ENCODE measurements around the gene SLC22A4.

SLC22A4 gene

GRCh38 chr5:132259069-132259851 is 34.9 kb upstream of the SLC22A4 start:
- DNase-seq (ENCODE audit: low spot score in 2 of 2): no peak
- H3K4me3 Mint-ChIP-seq: no peak overlapping the region
- ATAC-seq (ENCODE audit: low read depth): no peak
- H3K27me3 Mint-ChIP-seq: peaks cover 13% of the 10 kb centered on the region
- H3K9me3 Mint-ChIP-seq: no peaks in the 10 kb centered on the region
- no peaks in the 10 kb centered on the region for H3K4me1 Mint-ChIP-seq
- H3K27ac Mint-ChIP-seq: no peak overlapping the region
- H3K36me3 Mint-ChIP-seq: no peaks in the 10 kb centered on the region

DNA sequence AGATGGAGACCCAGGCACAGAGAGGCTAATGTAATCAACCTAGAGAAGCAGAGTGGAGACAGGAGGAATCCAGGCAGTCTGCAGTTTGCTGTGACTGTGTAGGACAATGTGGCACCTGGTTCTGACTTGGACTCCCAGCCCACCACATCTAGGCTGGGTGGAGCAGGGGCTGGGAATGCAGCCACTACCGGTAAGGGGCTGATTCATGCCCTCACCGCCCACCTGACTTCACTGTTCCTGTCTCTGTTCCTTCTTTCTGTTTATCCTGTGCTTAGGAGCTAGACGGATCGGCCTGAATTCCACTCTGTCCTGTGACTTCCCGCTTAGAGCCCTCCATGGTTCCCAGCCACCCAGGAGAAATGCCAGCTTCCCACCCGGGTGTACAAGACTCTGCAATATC is 34.1 kb upstream of the SLC22A4 start:
- no peak overlapping the region for H3K4me3 Mint-ChIP-seq
- no peaks in the 10 kb centered on the region for H3K36me3 Mint-ChIP-seq
- H3K4me1 Mint-ChIP-seq: no peaks in the 10 kb centered on the region
- no peak for DNase-seq (ENCODE audit: low spot score in 2 of 2)
- H3K9me3 Mint-ChIP-seq: no peaks in the 10 kb centered on the region
- ATAC-seq (ENCODE audit: low read depth): no peak
- no peak overlapping the region for H3K27ac Mint-ChIP-seq
- peaks cover 10% of the 10 kb centered on the region for H3K27me3 Mint-ChIP-seq

- no peak for DNase-seq (ENCODE audit: low spot score in 2 of 2)
- H3K4me3 Mint-ChIP-seq: no peak overlapping the region
- H3K36me3 Mint-ChIP-seq: no peaks in the 10 kb centered on the region
- ATAC-seq (ENCODE audit: low read depth): no peak
- no peak overlapping the region for H3K27ac Mint-ChIP-seq
- no peaks in the 10 kb centered on the region for H3K4me1 Mint-ChIP-seq
- H3K27me3 Mint-ChIP-seq: peaks cover 9% of the 10 kb centered on the region
- H3K9me3 Mint-ChIP-seq: no peaks in the 10 kb centered on the region
These were observed 33.3 kb upstream of the SLC22A4 start for GRCh38 chr5:132260714-132261551.

GRCh38 chr5:132261881-132262845 is 32.0 kb upstream of the SLC22A4 start:
- Mint-ChIP-seq H3K4me3 (no peak overlapping the region), H3K36me3 (no peaks in the 10 kb centered on the region), H3K9me3 (no peaks in the 10 kb centered on the region), H3K27me3 (peaks cover 2% of the 10 kb centered on the region), H3K27ac (no peak overlapping the region), H3K4me1 (no peaks in the 10 kb centered on the region)
- no peak for ATAC-seq (ENCODE audit: low read depth)
- no peak for DNase-seq (ENCODE audit: low spot score in 2 of 2)

DNA sequence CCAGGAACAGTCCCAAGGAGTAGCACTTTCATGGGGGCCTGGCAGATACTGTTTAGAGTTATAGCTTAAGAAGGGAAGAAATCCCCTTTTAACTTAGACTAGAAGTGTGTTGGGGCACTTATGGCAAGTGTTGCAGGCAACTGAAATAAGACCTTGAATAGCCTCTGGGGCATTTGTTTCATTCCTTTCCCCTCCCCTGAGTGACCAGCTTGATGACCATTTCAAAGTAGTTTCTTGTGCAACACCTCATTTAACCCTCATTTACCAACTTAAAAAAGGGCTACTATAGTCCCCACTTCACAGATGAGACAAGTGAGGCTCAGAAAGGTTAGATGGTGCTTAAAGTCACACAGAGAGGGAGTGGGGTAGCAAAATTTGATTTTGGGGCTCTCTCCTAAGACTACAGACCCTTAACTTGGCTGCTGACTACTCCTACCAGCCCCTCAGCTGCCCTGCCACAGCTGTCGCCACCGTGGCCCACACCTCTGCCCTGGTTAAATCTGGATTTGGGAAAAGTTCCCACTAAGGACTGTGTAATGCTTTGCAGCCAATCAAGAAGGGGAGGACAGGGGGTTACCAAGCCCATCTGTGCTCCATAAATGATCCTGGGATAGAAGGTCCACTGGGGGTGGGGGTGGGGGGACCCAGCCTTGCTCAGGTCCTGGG is 31.2 kb upstream of the SLC22A4 start:
- ATAC-seq (ENCODE audit: low read depth): no peak
- peaks cover 2% of the 10 kb centered on the region for H3K27me3 Mint-ChIP-seq
- no peak overlapping the region for H3K4me3 Mint-ChIP-seq
- H3K4me1 Mint-ChIP-seq: no peaks in the 10 kb centered on the region
- H3K27ac Mint-ChIP-seq: no peak overlapping the region
- no peaks in the 10 kb centered on the region for H3K9me3 Mint-ChIP-seq
- no peaks in the 10 kb centered on the region for H3K36me3 Mint-ChIP-seq
- DNase-seq (ENCODE audit: low spot score in 2 of 2): no peak

DNA sequence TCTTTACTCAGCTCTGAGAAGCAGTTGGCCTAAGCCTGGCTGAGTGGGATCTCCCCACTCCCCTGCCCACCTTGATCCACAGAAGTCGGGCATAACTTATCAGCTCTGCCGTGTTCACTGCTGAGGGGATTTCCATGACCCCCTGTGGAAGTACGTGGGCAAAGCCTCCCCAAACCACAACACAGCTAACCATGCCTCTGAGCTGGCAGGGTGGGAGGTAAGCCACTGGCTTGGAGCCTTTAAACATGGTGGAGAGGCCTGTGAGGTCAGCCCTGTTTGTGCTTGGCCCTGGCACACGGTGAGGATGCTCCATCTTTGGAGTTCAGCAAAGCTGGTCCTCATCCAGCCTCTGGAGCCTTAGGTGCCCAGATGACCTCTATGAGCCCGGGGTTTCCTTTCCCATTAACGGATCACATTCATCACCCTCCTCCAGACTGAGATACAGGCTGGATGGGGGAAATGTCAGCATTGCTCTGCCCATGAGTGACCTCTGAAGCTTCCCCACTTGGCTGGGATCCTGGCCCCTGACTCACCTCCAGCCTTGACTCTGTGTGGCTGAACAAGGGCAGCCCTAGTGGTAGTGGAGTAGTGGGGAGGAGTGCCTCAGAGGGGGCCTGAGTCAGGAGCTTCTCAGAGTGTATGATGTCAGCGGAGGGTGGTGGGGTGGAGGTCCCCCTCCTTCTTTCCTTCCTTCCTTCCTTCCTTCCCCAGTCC is 30.5 kb upstream of the SLC22A4 start:
- Mint-ChIP-seq H3K4me1 (no peaks in the 10 kb centered on the region), H3K4me3 (no peak overlapping the region), H3K27ac (no peak overlapping the region), H3K9me3 (no peaks in the 10 kb centered on the region), H3K27me3 (peaks cover 2% of the 10 kb centered on the region), H3K36me3 (no peaks in the 10 kb centered on the region)
- DNase-seq (ENCODE audit: low spot score in 2 of 2): no peak
- ATAC-seq (ENCODE audit: low read depth): peak; percentile 34

GRCh38 chr5:132264546-132265335 is 29.5 kb upstream of the SLC22A4 start:
- H3K27me3 Mint-ChIP-seq: peaks cover 2% of the 10 kb centered on the region
- H3K27ac Mint-ChIP-seq: no peak overlapping the region
- no peaks in the 10 kb centered on the region for H3K36me3 Mint-ChIP-seq
- H3K4me1 Mint-ChIP-seq: no peaks in the 10 kb centered on the region
- DNase-seq (ENCODE audit: low spot score in 2 of 2) (no peak), ATAC-seq (ENCODE audit: low read depth) (no peak)
- no peaks in the 10 kb centered on the region for H3K9me3 Mint-ChIP-seq
- no peak overlapping the region for H3K4me3 Mint-ChIP-seq

- DNase-seq (ENCODE audit: low spot score in 2 of 2) (no peak), ATAC-seq (ENCODE audit: low read depth) (no peak)
- H3K4me3 Mint-ChIP-seq: no peak overlapping the region
- no peaks in the 10 kb centered on the region for H3K9me3 Mint-ChIP-seq
- H3K27ac Mint-ChIP-seq: no peak overlapping the region
- peaks cover under 1% of the 10 kb centered on the region for H3K27me3 Mint-ChIP-seq
- no peaks in the 10 kb centered on the region for H3K36me3 Mint-ChIP-seq
- H3K4me1 Mint-ChIP-seq: no peaks in the 10 kb centered on the region
These were observed 28.7 kb upstream of the SLC22A4 start for GRCh38 chr5:132265336-132266030.

DNA sequence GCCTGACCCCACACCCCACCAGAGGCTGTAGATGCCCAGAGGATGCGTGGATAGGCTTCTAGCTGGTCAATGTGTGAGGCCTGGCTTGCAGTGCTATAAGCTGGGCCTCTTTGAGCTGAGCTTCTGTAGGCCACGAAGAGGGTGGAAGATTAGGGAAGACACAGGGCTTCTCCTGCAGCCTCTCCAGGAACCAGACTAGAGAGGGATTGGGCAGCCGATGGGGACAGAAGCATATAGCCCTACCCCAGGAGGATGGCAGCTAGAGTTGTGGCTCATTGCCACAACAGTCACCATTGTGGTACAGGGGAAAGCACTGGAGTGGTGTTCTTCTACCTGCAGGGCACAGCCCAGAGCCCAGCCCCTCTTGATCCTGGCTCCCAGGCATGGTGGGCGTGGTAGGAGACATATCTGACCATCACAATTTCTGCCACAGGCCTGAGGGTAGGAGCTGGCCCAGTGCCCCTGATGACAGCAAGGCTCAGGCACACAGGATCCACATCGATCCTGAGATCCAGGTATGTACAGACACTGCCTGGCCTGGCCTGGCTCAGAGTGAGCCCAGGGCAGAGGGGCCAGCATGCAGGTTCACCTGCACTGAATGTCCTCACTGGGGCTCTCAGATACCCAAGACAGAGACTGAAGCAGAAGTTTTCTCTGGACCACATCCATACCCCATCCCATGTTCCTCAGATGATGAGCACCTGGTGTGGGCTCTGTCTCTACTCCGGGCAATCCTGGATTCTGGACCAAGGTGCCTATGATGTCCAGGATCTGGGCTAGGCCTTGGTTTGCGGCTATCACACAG is 28.0 kb upstream of the SLC22A4 start:
- Mint-ChIP-seq H3K36me3 (no peaks in the 10 kb centered on the region), H3K4me3 (no peak overlapping the region), H3K27ac (no peak overlapping the region), H3K9me3 (no peaks in the 10 kb centered on the region), H3K27me3 (no peaks in the 10 kb centered on the region), H3K4me1 (peaks cover 4% of the 10 kb centered on the region)
- DNase-seq (ENCODE audit: low spot score in 2 of 2) (no peak), ATAC-seq (ENCODE audit: low read depth) (no peak)

GRCh38 chr5:132266836-132267160 is 27.4 kb upstream of the SLC22A4 start:
- ATAC-seq (ENCODE audit: low read depth): no peak
- H3K27ac Mint-ChIP-seq: no peak overlapping the region
- peaks cover 4% of the 10 kb centered on the region for H3K4me1 Mint-ChIP-seq
- H3K36me3 Mint-ChIP-seq: no peaks in the 10 kb centered on the region
- H3K9me3 Mint-ChIP-seq: no peaks in the 10 kb centered on the region
- DNase-seq (ENCODE audit: low spot score in 2 of 2): no peak
- H3K4me3 Mint-ChIP-seq: no peak overlapping the region
- H3K27me3 Mint-ChIP-seq: no peaks in the 10 kb centered on the region

DNA sequence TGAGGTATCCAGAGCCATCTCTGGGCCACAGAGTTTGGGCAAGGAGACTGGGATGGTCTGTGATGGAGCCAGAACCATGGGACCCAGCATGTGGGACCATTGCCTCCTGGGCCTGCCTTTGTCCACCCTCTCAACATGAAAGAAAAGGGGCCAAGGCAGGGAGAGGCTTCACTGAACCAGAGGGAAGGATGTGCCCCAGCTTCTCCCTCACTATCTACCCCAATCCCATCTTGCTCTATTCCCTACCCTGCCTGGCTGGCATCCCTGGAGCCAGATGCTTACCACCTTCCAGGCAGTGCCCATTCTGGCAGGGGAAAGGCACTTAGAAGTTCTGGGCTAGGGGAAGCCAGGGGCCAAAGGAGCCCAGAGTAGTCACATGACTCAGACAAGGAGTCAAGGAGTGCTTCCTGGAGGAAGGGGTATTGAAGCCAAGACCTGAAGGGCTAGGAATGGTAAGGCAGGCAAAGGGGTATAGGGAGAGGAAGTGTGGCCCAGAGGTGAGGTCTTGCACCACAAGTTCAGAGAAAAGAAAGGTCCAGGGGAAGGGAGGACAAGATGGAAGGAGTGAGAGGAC is 26.9 kb upstream of the SLC22A4 start:
- DNase-seq (ENCODE audit: low spot score in 2 of 2) (no peak), ATAC-seq (ENCODE audit: low read depth) (no peak)
- Mint-ChIP-seq H3K27ac (no peak overlapping the region), H3K27me3 (peaks cover 2% of the 10 kb centered on the region), H3K9me3 (no peaks in the 10 kb centered on the region), H3K36me3 (no peaks in the 10 kb centered on the region), H3K4me1 (peaks cover 6% of the 10 kb centered on the region), H3K4me3 (no peak overlapping the region)

All from memory B cell (primary cell).